Loucy (cell line): ENCODE data around the gene RAB3GAP1.

Experiments used
- CTCF ChIP-seq: fragments of 200-600 bp; sonication (generic); conservative IDR thresholded peaks from 2 replicates; pipeline ENCODE4 v1.5.1; 2014; ENCODE audit warnings: mild to moderate bottlenecking, antibody characterized with exemption, low read length
- EZH2phosphoT487 ChIP-seq: fragments of 200-600 bp; IDR thresholded peaks from 2 replicates; pipeline ENCODE4 v1.6.1; 2018; ENCODE audit warnings: antibody characterized with exemption, mild to moderate bottlenecking, moderate library complexity, borderline replicate concordance

- TF ChIP-seq CTCF (no peak), EZH2phosphoT487 (no peak)
Observed at GRCh38 chr2:135190799-135191198, 138.7 kb downstream of the RAB3GAP1 start.
